Head of caudate nucleus (tissue), 42 donors: Measurements from ENCODE around the gene LRP1B.

ENCODE experiments used
- DNase-seq, 42 donors: peaks; one replicate each; pipeline versions ENCODE4 v3.0.0 to v3.0.0-alpha.2; 2020 to 2021; ENCODE audit warnings: mixed read lengths in 7 of 42
- intact Hi-C: fragments of 100-400 bp; cut with DNase I; formaldehyde crosslinking; loops from one replicate; pipeline ENCODE4 v1.15.0; 2022

The LRP1B gene

DNA sequence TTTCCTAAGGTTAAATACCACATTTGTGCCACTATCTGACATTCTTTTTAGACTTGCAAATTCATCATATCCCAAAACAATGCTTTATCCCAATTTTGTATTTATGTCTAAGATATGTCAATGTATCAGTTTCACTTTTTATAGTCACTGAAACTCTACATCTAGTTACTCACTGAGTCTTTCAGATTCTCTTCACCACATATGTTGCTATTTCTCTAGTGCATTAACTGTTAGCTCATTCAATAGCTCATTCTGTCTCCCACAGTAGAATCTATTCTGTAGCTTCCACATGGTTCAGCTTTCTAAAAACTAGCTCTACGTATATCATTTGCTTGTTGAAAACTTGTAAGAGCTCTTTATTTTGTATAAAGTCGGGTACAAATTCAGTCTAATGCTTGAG lies 1930.1 kb downstream of the LRP1B start:
- intact Hi-C loops = no loop called here
- DNase-seq = no peak

DNA sequence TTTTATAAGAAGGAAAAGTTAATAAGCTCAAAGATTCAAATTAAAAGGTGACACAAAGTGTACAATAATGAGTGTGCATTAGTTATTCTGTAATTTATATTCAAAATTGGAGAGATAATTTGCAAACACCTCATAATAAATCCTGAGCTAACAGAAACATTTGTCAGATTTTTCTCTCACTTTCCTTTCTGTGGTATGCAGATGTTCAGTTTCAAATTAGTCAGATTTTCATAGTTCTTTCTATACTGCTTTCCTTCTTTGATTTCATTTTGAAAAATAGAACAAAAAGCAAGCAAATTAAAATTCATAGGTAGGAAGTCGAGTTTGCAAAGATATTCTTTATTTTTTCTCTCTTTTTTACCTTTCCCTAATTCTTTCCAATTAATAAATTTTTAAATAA lies 1930.5 kb downstream of the LRP1B start:
- DNase-seq = no peak
- intact Hi-C loops = no loop called here

DNA sequence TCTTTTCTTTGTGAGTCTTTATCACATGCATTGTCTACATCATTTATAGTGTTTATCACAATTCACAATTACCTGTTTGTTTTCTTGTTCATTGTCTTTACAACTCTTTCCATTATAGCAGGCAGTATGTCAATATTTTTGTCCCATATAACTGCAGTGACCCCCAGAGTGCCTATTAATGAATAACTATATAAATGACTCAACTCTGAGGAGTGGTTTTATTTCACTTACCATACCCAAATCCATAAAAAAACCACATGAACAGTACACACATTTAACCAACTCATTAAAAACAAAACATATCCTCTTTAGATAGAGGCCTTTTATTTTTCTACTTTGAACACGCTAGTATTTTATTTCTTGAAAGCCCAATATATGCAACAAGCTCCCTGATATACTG lies 1931.5 kb downstream of the LRP1B start:
- no peak for DNase-seq
- intact Hi-C loops = no loop called here

DNA sequence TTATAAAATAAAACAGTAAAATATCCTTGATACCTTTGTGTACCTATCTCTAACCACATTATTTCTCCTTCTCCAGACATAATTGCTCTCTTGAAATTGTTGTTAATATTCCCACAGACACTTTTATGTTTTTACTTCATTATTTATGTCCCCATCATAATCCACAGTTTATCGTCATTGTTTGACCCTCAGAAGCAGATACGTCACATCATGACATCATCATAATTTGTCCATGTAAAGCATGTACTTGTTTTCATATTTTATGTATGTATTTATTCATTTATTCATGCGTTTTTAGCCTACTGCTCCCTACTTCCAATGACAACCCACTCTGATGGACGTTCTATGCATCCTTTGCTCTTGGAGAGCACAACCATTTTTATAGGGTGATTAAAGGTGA lies 1943.7 kb downstream of the LRP1B start:
- no peak for DNase-seq
- intact Hi-C loops = no loop called here

GRCh38 chr2:140186313-140186712 lies 1944.5 kb downstream of the LRP1B start:
- no peak for DNase-seq

DNA sequence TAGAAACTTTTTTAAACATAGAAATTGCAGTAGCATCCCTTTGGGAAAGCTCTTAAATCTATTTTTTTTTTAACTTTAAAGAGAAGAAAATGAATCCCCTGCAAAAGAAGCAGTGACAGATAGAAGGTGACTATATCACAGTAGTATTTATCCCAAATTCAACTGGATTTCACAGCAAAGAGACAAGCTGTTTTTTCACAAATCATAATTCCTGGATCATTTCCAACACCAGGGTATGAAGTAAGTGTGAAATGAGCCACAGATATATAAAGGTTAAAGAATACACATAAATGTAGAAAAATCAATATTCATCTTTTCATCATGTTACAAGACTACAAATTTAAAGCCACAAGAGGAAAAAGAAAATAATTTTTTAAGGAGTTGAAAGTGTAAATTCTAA lies 1945.7 kb downstream of the LRP1B start:
- DNase-seq = no peak
- intact Hi-C loops = no loop called here

More at GRCh38 chr2:140186313-140186712, 1944.5 kb downstream of the LRP1B start:
- intact Hi-C loops = no loop called here

- intact Hi-C loops = no loop called here
- DNase-seq = no peak
Observed at GRCh38 chr2:140183056-140183765, 1947.6 kb downstream of the LRP1B start.
